IMR-90 (cell line): ENCODE data around the gene CDKL5. TPM values are rescaled to one million over a fixed set of nuclear protein-coding genes. Genes with fewer than 3 reads are reported as not detected.

Source experiments
- BHLHE40 ChIP-seq: fragments of 150-350 bp; IDR thresholded peaks from 2 replicates; pipeline ENCODE4 v1.6.1; 2016; ENCODE audit warnings: mild to moderate bottlenecking, low read depth, low read length
- FOS ChIP-seq: fragments of 150-350 bp; IDR thresholded peaks from 2 replicates; pipeline ENCODE4 v1.6.1; 2016; ENCODE audit warnings: low read depth, low read length
- MAFK ChIP-seq: IDR thresholded peaks from 2 replicates; pipeline ENCODE4 v1.6.1; 2012; ENCODE audit warnings: low read depth, low read length, improper control_type of control experiment
- MXI1 ChIP-seq: IDR thresholded peaks from 2 replicates; pipeline ENCODE4 v1.6.1; 2012; ENCODE audit warnings: low read depth, mild to moderate bottlenecking, low read length, moderate library complexity, borderline replicate concordance
- RCOR1 ChIP-seq: IDR thresholded peaks from 2 replicates; pipeline ENCODE4 v1.6.1; 2012; ENCODE audit warnings: mild to moderate bottlenecking, low read length, improper control_type of control experiment; ENCODE audit not compliant: insufficient replicate concordance
- polyA plus RNA-seq, 3 experiments: library from polyadenylated mRNA; depleted of rRNA; stranded (reverse); fragments of >200 nt; gene quantifications; 2 replicates each; pipeline ENCODE4 v1.2.3, GENCODE V29; 2012; ENCODE audit warnings: low replicate concordance in 1 of 3
- total RNA-seq: library from RNA; depleted of rRNA; stranded (reverse); fragments of >200 nt; gene quantifications from 2 replicates; pipeline ENCODE4 v1.2.3, GENCODE V29; 2012
- TF ChIP-seq, protein P1 (sequence below): fragments of 150-350 bp; IDR thresholded peaks from 2 replicates; pipeline ENCODE4 v1.6.1; 2016; ENCODE audit warnings: low read depth, mild to moderate bottlenecking, low read length, moderate library complexity, borderline replicate concordance

CDKL5 gene
- total and polyA plus RNA-seq, 2 of the 4 experiments (the other 2 are of a cell fraction): 3.5 to 9.7 TPM

- TF ChIP-seq, protein P1, sequence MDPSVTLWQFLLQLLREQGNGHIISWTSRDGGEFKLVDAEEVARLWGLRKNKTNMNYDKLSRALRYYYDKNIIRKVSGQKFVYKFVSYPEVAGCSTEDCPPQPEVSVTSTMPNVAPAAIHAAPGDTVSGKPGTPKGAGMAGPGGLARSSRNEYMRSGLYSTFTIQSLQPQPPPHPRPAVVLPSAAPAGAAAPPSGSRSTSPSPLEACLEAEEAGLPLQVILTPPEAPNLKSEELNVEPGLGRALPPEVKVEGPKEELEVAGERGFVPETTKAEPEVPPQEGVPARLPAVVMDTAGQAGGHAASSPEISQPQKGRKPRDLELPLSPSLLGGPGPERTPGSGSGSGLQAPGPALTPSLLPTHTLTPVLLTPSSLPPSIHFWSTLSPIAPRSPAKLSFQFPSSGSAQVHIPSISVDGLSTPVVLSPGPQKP: no peak
- TF ChIP-seq BHLHE40 (no peak), RCOR1 (no peak), MXI1 (peak; percentile 18; the same call in 1 of the 2 replicates), FOS (no peak), MAFK (no peak)
Observed at GRCh38 chrX:18425199-18426003, at the start of gene CDKL5 (continued).
